HG03442 (cell line): ENCODE measurements around the gene EEIG2.
"Not testable (repeated sequence)": the region's sequence is repeated elsewhere in the genome, so short reads cannot be mapped to it uniquely, and the experiment has no call there.

ENCODE experiments used
- ATAC-seq: cut with Tn5 transposase; IDR thresholded peaks from one replicate; pipeline ENCODE4 v1.9.1; 2021; ENCODE audit warnings: mild to moderate bottlenecking, moderate library complexity; ENCODE audit not compliant: unreplicated experiment

EEIG2 gene

GRCh38 chr1:108547493-108547892 is 12.4 kb upstream of the EEIG2 start:
- not testable (repeated sequence) for ATAC-seq

- peak; percentile 97 for ATAC-seq
Observed at GRCh38 chr1:108551137-108551862, 8.6 kb upstream of the EEIG2 start.

- ATAC-seq, result no peak
Observed at GRCh38 chr1:108553905-108554304, 6.0 kb upstream of the EEIG2 start.

- no peak for ATAC-seq
Observed at GRCh38 chr1:108554682-108555427, 5.0 kb upstream of the EEIG2 start.

GRCh38 chr1:108556066-108556465 is 3.8 kb upstream of the EEIG2 start:
- no peak for ATAC-seq

DNA sequence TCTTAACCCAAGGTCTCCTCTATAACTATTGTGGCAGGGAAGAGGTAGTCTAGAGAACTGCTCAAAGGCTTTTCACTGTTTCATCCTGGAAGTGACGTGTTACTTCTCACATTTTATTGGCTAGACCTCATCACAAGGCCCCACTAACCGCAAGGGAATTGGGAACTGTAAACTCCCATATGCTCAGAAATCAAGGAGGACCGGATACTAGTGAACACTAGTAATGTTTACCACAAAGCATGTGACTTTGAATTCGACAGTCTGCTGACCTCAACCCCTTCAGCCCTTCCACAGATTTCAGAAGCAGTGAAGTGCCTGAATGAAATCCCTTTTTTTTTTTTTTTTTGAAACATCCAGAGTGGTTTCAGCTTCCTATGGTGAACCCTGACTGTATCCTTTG is 3.4 kb upstream of the EEIG2 start:
- no peak for ATAC-seq

GRCh38 chr1:108557296-108557695 is 2.6 kb upstream of the EEIG2 start:
- ATAC-seq, result peak; percentile 14

DNA sequence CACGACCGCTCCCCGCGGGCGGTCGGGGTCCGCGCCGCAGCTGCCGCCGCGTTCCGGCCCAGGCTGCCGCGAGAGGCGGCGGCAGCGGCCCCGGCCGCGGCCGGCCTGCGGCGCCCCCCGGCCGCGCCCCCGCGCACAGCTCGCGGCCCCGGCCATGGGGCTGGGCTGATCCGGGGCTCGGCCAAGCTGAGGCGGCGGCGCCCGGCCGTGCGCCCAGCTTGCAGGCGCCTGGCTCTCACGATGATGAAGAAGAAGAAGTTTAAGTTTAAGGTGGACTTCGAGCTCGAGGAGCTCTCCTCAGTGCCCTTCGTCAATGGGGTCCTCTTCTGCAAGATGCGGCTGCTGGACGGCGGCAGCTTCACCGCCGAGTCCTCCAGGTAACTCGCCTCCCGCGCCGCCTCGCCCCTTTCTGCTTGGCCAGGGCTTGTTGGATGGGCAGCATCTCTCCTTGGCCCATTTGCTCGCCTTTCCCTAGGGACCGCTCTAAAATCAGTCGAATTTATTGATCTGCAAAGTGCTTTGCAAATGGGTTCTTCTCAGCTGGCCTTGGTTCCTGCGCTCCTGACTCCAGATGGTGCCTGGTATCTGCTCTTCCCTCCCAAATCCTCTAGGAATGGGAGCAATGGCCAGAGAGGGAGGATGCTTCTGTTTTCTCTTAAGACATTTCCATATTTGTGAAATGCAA is 431 bp downstream of the EEIG2 start:
- ATAC-seq, result peak; percentile 31

- ATAC-seq, result peak; percentile 38
Observed at GRCh38 chr1:108560874-108561459, 1.1 kb downstream of the EEIG2 start.

- ATAC-seq, result peak; percentile 34
Observed at GRCh38 chr1:108561689-108562326, 1.9 kb downstream of the EEIG2 start.

- ATAC-seq, result no peak
Observed at GRCh38 chr1:108563808-108564207, 3.9 kb downstream of the EEIG2 start.

GRCh38 chr1:108565081-108565480 is 5.2 kb downstream of the EEIG2 start:
- ATAC-seq, result no peak

- ATAC-seq, result no peak
Observed at GRCh38 chr1:108565512-108565911, 5.6 kb downstream of the EEIG2 start.

- ATAC-seq, result no peak
Observed at GRCh38 chr1:108568589-108568988, 8.7 kb downstream of the EEIG2 start.

DNA sequence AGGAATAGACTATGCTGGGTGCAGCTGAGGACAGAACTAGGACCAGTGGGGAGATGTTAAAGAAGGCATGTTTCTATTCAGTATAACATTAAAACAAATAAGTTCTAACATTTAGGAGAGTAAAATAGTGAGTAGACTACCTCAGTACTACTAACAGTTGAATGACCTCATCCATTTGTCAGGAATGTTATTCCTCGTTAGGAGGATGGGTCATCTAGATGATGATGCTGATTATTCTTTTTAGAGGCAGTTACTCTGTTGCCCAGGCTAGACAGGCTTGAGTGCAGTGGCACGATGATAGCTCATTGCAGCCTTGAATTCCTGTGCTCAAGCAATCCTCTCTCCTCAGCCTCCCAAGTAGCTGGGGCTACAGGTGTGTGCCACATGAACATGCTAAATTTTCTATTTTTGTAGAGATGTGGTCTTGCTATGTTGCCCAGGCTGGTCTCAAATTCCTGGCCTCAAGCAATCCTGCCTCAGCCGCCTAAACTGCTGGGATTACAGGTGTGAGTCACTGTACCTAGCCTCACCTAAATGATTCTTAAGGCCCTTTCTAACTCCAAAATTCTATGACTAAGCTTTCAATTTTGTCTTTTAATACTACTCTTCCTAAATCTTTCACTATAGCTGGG is 9.3 kb downstream of the EEIG2 start:
- ATAC-seq, result no peak

DNA sequence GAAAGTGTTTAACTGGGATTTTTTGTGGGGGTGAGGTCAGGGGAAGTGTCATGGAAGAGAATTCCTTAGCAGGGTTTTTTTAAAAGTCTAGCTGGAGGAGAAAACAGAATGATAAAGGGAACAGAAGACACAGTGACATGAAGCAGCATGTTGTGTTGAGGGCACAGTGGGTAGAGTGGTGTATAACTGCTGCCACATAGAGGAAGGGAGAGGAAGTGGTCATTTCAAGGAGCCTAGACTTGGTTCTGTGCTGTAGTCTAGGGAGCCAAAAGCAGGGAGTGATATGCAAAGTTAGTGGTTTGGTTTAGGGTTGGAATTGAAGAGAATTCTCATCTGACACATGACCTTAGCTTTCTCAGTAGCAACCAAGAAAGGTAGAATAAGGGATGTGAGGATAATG is 10.2 kb downstream of the EEIG2 start:
- ATAC-seq, result peak; percentile 100

DNA sequence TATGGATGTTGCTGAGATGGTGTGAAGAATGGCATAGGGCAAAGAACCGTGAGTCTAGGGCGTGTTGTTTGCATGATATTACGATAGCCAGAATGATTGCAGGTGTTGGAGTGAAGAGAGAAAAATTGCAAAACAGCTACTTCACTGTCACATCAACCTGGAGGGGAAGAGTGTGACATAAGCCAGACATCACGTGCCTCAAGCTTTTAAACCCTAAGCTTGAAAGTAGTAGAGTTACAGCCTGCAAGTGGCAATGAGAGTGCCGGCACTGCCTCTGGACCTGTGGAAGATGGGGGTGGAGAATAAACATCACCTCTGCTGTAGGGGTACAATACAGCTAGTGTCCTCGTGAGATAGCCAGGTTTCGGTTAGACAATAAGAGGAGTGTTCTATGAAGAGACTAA is 11.1 kb downstream of the EEIG2 start:
- ATAC-seq, result no peak

GRCh38 chr1:108572182-108572581 is 12.3 kb downstream of the EEIG2 start:
- no peak for ATAC-seq

- no peak for ATAC-seq
Observed at GRCh38 chr1:108573183-108573582, 13.3 kb downstream of the EEIG2 start.

- no peak for ATAC-seq
Observed at GRCh38 chr1:108574008-108574407, 14.1 kb downstream of the EEIG2 start.
